ENCODE measurements around the gene CRYBG2.

Gene CRYBG2

DNA sequence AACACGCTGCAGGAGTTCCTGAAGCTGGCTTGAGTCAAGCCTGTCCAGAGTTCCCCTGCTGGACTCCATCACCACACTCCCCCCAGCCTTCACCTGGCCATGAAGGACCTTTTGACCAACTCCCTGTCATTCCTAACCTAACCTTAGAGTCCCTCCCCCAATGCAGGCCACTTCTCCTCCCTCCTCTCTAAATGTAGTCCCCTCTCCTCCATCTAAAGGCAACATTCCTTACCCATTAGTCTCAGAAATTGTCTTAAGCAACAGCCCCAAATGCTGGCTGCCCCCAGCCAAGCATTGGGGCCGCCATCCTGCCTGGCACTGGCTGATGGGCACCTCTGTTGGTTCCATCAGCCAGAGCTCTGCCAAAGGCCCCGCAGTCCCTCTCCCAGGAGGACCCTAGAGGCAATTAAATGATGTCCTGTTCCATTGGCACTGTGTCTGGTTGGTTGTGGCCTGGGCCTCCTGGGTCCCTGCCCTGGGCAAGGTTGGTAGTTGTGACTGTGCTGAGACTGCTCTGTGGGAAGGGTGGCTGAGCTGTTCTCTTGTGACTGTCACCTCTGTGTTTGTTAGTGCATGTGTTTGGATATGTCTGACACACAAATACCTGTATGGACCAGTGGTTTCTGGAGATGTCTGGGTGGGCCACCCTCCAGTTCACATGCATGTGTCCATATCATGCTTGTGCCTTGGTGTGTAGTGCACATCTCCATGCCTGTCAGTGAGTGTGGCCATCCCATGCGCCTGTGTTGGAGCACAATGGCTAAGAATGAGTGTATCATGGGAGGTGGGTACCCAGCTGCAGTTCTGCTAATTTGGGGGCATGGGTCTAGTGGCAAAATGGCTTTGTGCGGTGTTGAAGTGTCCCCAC, 72.6 kb downstream of the CRYBG2 start:
- no peak for DNase-seq (ENCODE audit: low spot score)

DNA sequence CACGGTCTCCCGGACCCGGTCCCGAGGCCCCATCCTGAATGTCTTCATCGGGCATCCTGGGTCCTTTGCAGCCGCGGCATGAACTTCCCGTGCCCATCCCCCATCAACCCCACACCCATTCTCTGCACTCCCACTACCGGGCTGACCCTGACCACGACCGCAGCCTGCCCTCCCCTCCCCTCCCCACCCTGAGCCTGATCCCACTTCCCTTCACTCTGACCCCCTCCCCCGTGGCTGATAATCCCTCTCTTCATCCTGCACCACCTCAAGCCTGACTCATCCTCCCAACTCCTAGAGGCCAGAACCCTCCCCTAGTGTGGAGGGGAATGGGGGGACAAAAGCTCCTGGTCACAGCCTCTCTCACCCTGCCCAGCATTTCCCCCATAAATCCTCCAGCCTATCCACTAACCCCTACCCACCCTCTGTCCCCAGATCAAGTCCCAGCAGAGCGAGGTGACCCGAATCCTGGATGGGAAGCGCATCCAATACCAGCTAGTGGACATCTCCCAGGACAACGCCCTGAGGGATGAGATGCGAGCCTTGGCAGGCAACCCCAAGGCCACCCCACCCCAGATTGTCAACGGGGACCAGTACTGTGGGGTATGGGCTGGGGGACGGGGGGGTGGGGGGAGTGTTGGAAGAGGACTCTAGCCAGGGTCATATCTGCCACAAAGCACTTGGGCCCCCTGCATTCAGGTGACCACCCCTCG, 73.4 kb downstream of the CRYBG2 start:
- peak; percentile 33 for DNase-seq (ENCODE audit: low spot score)

DNA sequence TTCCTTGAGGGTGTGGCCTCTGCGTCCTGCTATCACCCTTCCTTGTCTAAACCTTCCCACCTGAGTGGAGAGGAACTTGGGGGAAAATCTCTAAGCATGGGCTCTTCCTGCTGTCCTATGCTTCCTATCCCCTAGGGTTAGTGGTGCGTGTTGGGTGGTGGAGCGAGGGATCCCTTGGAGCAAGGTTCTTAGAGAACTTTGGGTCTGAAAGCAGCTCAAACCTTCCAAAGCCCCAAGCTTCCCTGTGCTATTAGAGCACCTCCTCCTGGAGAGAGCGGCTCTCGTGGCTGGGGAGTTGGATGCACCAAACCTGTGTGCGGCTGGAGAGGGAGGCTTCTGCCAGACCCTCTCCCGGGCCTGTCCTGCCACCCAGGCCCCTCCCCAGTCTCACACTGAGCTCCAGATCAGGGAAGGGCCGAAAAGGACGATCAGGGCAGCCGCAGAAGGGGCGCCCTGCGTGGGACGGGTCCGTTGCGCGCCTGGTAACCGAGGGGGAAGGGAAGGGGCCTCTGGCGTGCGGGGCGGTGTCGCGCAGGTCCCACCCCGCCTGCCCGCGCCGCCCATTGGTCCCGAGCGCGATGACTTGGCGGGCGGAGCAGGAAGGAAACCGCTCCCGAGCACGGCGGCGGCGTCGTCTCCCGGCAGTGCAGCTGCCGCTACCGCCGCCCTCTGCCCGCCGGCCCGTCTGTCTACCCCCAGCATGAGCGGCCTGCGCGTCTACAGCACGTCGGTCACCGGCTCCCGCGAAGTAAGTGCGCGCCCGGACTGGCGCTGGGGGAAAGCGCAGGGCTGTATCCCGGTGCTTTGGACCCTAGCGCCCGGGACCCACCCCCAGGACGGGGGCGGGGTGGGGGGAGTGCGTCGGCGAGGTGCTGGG, 74.2 kb downstream of the CRYBG2 start, which contains the start of gene SH3BGRL3:
TSS of gene SH3BGRL3 (plus strand) at position 631 of the 877 bp plus-strand sequence. CDS start at position 701, 70 bp downstream.
- DNase-seq (ENCODE audit: low spot score): peak; percentile 56

DNA sequence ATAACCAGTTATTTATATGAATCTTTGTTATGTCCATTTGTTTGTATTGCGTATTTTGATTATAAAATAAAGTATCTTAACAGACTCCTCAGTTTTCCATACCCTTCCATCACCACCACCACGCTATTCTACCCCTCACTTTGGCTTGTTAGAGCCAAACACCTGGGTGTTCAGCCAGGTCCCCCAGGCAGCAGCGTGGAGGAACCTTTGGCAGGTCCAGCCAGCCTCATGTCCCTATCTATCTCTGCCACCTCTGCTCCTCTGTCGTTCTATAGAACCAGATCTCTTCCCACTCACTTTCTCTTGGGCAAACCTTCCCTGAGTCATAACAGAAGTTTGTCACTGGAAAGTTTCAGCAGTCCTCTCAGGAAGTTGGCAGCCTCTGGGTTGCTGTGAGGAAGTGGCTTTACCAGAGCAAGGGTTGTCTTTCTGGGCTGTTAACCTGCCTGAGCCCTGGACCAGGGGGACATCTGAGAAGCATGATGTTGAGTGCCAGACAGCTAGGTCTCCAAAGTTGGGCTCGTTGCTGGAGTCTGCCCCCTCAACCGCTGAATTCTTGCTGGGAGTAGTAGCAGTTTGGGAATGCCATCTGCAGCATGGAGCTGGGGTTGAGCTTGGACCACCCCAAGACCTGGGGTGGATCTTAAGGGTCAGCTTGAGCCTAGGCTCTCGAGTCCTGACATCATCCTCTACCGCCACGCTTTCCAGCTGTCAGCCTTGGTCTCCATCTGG, 75.0 kb downstream of the CRYBG2 start:
- DNase-seq (ENCODE audit: low spot score): peak; percentile 46

DNA sequence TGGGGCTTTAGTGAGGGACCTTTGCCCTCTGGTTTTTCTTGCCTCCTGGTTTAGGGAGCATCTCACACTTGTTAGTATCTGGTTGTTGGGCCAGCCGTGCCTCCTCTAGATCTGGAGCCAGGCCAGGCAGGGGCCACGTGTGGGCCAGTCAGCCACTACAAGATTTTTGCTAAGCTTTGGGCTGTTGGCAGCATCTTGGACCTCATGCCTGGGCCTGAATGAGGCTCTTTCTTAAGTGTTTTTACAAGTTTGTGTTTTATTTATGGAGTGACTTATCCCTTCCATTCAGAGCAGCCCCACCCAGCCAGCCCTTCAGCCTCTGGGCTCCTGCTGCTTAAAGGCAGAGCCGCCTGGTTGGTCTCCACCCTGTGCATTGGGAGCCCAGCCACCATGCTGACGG, 75.6 kb downstream of the CRYBG2 start:
- peak; percentile 73 for DNase-seq (ENCODE audit: low spot score)

DNA sequence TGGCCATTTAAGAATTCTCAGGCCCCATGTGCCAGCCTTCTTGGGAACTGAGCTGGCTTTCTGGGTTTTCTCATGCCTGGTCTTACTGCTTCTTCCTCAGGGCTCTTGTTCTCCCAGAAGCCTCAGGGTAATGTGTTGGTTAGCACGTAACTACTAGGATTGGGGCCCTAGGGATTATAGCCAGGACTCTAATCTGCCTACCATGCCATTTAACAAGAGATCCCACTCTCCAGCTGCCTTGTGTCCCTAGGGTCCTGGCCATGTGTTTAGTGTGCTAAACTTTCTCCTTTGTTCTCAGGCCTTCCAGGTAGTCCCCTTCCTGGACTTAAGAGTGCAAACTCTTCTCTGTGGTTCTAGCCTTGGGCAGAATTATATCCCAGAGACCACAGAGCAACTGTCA, 76.2 kb downstream of the CRYBG2 start:
- no peak for DNase-seq (ENCODE audit: low spot score)

DNA sequence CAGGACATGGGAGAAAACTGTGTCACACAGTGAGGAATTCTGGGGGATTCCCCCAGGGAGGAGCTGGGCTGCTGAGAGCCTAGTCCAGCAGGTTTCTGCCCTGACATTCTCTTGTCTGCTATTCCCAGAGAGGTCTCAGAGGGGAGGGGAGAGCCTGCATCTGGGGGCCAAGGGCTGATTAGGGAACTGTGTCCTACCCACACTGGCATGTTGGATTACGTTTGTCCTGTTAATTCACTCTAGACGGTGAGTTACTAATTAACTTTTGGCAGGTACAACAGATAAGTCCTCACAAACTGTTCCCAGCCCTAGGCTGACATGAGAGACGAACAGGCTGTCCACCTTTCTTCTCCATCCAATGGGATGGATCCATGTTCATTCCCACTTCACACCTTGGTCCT, 76.7 kb downstream of the CRYBG2 start:
- DNase-seq (ENCODE audit: low spot score): no peak

DNA sequence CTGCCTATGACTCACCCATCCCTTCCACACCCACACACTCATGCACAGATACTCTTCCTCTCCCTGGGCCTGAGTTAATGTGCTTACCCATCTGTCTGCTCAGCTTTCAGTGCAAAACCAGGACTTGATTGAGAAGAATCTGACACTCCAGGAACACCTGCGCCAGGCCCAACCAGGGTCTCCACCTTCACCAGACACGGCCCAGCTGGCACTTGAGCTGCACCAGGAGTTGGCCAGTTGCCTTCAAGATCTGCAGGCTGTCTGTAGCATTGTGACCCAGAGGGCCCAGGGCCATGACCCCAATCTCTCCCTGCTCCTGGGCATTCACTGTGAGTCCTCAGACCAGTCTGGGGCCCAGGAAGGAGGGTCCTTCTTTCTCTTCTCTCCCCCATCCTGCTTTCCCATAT, 77.5 kb downstream of the CRYBG2 start:
- DNase-seq (ENCODE audit: low spot score): no peak

DNA sequence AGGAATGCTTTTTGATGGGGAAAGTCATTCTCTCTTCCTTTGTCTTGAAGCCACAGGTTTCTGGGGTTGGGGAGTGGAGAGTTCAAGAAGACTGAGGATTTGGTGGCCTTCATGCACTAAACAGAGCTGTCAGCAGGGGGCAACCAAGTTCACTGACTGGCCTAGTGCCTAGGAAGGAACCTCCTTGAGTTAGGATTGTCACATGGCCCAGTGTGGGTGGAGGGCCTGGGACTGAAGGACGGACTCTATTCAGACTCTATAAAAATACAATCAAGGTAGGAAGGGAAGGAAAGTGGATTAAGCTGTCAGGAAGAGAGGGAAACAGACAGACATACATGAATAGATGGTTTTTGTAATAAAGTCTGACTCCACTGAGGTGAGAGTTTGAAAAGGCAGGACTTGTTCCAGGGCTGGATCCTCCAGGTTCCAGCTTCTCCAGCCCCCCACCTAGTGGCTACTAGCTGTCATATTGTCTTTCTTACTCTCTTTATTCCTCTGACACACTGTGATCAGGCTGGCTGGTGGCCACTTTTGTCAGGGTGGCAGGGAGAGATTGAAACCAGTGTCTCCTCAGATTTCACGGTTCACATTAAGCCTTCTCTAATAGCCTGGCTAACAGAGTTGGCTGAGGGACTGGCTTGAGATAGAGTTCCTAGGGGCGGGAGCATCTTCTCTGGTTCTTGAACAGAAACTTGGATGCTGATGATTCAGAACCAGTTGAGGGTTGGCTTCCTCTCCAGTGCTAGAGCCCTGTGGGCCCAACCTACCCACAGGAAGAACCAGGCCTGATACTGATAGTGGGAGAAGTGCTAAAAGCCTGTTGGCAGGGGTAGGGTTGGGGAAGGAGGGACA, 78.1 kb downstream of the CRYBG2 start:
- peak; percentile 79 for DNase-seq (ENCODE audit: low spot score)

DNA sequence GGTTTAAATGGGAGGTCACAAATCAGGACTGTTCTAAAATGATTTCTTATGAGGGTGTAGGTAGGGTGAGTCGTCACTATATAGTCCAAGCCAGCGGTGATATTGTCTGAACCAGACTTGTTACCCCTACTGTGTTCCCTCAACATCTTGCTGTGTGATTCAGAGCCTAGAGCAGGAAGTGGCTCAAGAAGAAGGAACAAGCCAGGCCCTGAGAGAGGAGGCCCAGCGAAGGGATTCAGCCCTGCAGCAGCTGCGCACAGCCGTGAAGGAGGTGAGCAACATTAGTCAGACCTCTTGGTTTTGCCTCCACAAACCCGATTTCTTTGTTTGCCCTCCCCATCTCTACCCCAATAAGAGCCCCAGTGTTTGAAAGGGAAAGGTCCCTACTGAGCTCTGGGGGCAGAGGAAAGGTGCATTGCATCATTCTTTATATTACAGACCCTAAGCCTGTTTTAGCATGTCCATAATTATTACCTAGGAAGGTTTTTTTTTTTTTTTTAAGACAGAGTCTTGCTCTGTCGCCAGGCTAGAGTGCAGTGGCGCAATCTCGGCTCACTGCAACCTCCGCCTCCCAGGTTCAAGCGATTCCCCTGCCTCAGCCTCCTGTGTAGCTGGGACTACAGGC, 79.0 kb downstream of the CRYBG2 start:
- DNase-seq (ENCODE audit: low spot score): no peak

Data from COLO829 (cell line).